AG09319 (cell line): ENCODE measurements around the gene POLH.

Experiments used
- DNase-seq: peaks from one replicate; pipeline ENCODE4 v3.0.0-alpha.2; 2010; ENCODE audit warnings: low read depth; ENCODE audit errors: extremely low read depth
- CTCF ChIP-seq: IDR thresholded peaks from 2 replicates; pipeline ENCODE4 v1.5.1; 2011; ENCODE audit warnings: low read depth, mild to moderate bottlenecking, inconsistent platforms, low read length, moderate library complexity

POLH gene

DNA sequence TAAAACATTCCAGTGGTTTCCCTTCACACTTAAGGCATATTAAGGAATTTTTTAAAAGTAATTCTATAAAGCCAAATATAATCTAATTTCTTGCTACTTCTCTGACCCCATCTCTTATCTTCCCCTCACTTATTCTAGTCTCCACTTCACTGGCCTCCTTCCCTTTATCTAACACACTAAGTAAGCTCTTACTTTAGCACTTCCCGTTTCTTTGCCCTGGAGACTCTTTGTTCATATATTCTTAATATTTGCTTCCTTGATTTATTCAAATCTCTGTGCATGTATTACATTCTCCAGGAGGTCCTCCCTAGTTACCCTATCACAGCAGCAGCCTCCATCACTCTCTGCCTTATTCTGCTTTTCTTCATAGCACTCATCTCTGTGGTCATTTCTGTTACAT lies 32.8 kb downstream of the POLH start:
- TF ChIP-seq CTCF: no peak
- no peak for DNase-seq

- DNase-seq: no peak
- no peak for TF ChIP-seq CTCF
Measured at GRCh38 chr6:43609402-43609801, 33.4 kb downstream of the POLH start.

DNA sequence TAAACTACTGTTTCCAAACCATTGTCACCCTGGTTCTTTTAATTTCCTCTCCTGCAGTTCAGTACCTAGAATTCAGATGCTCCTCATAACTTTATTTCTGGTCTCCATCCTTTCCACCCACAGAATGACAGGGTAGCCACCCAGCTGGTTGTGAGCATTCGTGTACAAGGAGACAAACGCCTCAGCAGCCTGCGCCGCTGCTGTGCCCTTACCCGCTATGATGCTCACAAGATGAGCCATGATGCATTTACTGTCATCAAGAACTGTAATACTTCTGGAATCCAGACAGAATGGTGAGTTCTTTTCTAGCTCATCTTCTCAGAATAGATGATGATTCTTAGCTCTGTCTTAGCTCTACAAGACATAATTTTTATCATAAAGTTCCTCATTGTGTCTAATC lies 34.4 kb downstream of the POLH start:
- no peak for DNase-seq
- no peak for TF ChIP-seq CTCF

- no peak for DNase-seq
Measured at GRCh38 chr6:43613721-43614395, 37.9 kb downstream of the POLH start.

GRCh38 chr6:43614396-43614730 lies 38.4 kb downstream of the POLH start:
- no peak for DNase-seq
- TF ChIP-seq CTCF: no peak

More at GRCh38 chr6:43613721-43614395, 37.9 kb downstream of the POLH start:
- TF ChIP-seq CTCF: no peak

GRCh38 chr6:43616725-43617472 lies 40.9 kb downstream of the POLH start:
- no peak for TF ChIP-seq CTCF
- DNase-seq: no peak

DNA sequence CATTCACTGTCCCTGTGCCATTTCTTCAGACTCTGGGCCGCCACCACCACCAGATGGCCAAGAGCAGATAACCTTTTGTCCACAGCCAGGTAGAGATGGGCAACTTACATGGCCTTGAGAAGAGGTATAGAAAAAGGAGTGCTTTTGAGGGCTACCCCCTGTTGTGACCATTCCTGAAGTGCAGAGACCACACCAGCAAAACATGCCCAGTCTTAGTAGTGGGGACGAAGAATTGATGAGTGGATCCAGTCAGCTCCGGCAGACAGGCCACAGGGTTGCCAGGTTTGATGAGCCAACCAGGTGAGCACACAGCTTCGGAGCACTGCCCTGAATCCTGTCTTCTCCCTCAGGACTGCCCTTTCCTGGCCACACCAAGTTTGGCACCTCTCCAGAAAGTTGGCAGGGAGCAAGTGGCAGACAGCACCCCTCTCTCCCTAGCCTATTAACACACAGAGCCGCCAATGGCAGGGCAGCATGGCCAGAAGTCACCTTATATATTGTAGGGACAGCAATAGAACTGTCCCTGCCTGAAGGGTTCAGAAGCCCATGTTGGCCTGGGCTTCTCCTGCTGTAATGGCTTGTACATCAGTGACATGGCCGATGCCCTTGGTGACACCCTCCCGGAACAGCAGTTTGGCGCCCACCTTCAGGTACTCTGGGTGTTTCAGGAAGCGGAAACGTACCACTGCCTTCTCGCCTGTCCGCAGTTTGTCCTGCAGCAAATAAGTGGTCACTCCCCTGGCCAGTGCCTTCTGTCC lies 45.3 kb downstream of the POLH start:
- TF ChIP-seq CTCF: no peak
- DNase-seq: no peak
